Measurements from ENCODE around the gene BRAT1.
"Not testable (repeated sequence)": the region's sequence is repeated elsewhere in the genome, so short reads cannot be mapped to it uniquely, and the experiment has no call there.

Gene BRAT1

GRCh38 chr7:2592375-2592865, 37.1 kb upstream of the BRAT1 start:
- no peak for DNase-seq (ENCODE audit: extremely low read depth, low read depth)
- no peak for TF ChIP-seq CTCF (IDR thresholded peaks at IDR 0.05; ENCODE audit: low read depth, low read length)

GRCh38 chr7:2589941-2590340, 34.6 kb upstream of the BRAT1 start:
- not testable (repeated sequence) for DNase-seq (ENCODE audit: extremely low read depth, low read depth)

- DNase-seq (ENCODE audit: extremely low read depth, low read depth), result no peak
Measured at GRCh38 chr7:2589341-2589740, 34.0 kb upstream of the BRAT1 start.

GRCh38 chr7:2587778-2588177, 32.5 kb upstream of the BRAT1 start:
- DNase-seq (ENCODE audit: extremely low read depth, low read depth), result no peak
- TF ChIP-seq CTCF (IDR thresholded peaks at IDR 0.05; ENCODE audit: low read depth, low read length), result no peak

More at GRCh38 chr7:2589341-2589740, 34.0 kb upstream of the BRAT1 start:
- TF ChIP-seq CTCF (IDR thresholded peaks at IDR 0.05; ENCODE audit: low read depth, low read length), result no peak

GRCh38 chr7:2587134-2587533, 31.8 kb upstream of the BRAT1 start:
- no peak for TF ChIP-seq CTCF (IDR thresholded peaks at IDR 0.05; ENCODE audit: low read depth, low read length)
- DNase-seq (ENCODE audit: extremely low read depth, low read depth), result no peak

- no peak for TF ChIP-seq CTCF (IDR thresholded peaks at IDR 0.05; ENCODE audit: low read depth, low read length)
- no peak for DNase-seq (ENCODE audit: extremely low read depth, low read depth)
Measured at GRCh38 chr7:2586326-2587020, 31.1 kb upstream of the BRAT1 start.

GRCh38 chr7:2585446-2585845, 30.1 kb upstream of the BRAT1 start:
- no peak for DNase-seq (ENCODE audit: extremely low read depth, low read depth)
- no peak for TF ChIP-seq CTCF (IDR thresholded peaks at IDR 0.05; ENCODE audit: low read depth, low read length)

Data from AG09319 (cell line).